ENCODE results near the gene SHKBP1. TPM values are rescaled to one million over a fixed set of nuclear protein-coding genes. Genes with fewer than 3 reads are reported as not detected.

SHKBP1 gene
- total and polyA plus RNA-seq, 10 of the 15 experiments (the other 5 are each of a cell fraction or from before 2014, with no cell fraction given), result 2.3 to 123 (median 67.0) TPM

DNA sequence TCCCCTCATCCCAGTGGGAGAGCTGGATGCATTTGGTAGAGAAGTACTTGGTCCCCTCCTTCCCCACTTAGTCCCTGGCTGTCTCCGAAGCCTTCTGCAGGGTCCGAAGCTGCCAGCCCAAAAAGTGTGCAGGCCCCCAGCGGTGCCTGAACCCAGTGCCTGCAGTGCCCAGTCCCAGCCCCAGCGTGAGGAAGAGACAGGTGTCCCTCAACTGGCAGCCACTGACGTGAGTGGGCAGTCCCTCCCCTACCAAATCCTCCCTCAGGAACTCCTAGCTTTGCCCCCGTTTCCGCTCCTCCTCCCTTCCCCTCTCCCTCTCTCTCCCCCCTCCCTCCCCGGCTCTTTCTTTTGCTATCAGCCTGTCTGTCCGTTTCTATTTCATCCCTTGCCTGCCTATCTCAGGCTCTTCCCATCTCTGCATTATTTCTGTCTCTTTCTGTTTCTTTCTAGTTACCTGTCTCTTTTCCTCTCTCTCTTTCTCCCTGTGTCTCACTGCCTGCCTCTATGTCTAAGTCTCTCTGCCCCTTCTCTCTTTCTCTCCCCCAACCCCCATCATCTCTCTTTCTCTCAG lies 22.7 kb downstream of the SHKBP1 start:
- no TSS peak for BruUV-seq (replicated peaks)
- SMC1A ChIA-PET (ENCODE audit: uncharacterized antibody, unreplicated experiment), result interaction anchor here (0.7 to 1.1 kb wide), 2 partner anchors 35 to 294 kb away, joined by 3 to 5 read pairs; no protein-coding TSS in a partner anchor
- POLR2A ChIA-PET, result no interaction called here
- 6% methylated on average over 5 of the region's 9 CpGs for WGBS (ENCODE audit: insufficient coverage, insufficient replicate concordance, low lambda C conversion rate, missing lambda C conversion rate)
- Histone ChIP-seq H3K4me2 (ENCODE audit: control insufficient read depth, insufficient read depth) (peak overlapping the region; percentile 13; the same call in 1 of the 2 replicates), H4K20me1 (ENCODE audit: control insufficient read depth, insufficient read depth) (no peaks in the 10 kb centered on the region), H3K36me3 (ENCODE audit: control insufficient read depth in 2 of 2, insufficient read depth in 2 of 2, low read length in 1 of 2) (no peaks in the 10 kb centered on the region), H3K4me1 (ENCODE audit: control insufficient read depth, insufficient read depth, low read length) (peaks cover 15% of the 10 kb centered on the region), H3K9ac (ENCODE audit: control insufficient read depth, insufficient read depth, low read length) (no peak overlapping the region), H3K27me3 (replicated peaks in 1 of 2; ENCODE audit: control insufficient read depth in 2 of 2, insufficient read depth in 2 of 2, low read length in 1 of 2) (peaks cover 11 to 14% of the 10 kb centered on the region in 2 experiments), H3K27ac (ENCODE audit: control insufficient read depth, insufficient read depth) (no peak overlapping the region), H3K4me3 (no peak overlapping the region), H3K9me3 (replicated peaks; ENCODE audit: control insufficient read depth, insufficient read depth, low read length) (no peaks in the 10 kb centered on the region), H2AFZ (ENCODE audit: control insufficient read depth, low read depth, low read length) (no peak overlapping the region), H3K79me2 (ENCODE audit: control insufficient read depth, insufficient read depth, low read length) (no peaks in the 10 kb centered on the region)
- DNase-seq (ENCODE audit: low read depth, low spot score) (no peak), ATAC-seq (no peak), FAIRE-seq (no peak)
- CTCF ChIA-PET, result interaction anchor here (0.6 to 4.7 kb wide), 12 partner anchors 20 to 301 kb away, joined by 3 to 24 read pairs (median 6); no protein-coding TSS in a partner anchor
- intact Hi-C loops (cut with micrococcal nuclease; ENCODE audit: unreplicated experiment), result loop anchor here (2.0 kb wide), 1 partner anchor 135 kb away; the partner anchor contains the start of gene BLVRB
- TF ChIP-seq ZNF622 (IDR thresholded peaks at IDR 0.05) (no peak), E2F8 (IDR thresholded peaks at IDR 0.05; ENCODE audit: low read depth, partially characterized antibody) (no peak), FOXM1 (IDR thresholded peaks at IDR 0.05; ENCODE audit: low read depth, low read length) (no peak), PML (IDR thresholded peaks at IDR 0.05; ENCODE audit: low read length) (no peak), LARP7 (IDR thresholded peaks at IDR 0.05) (no peak), STAT3 (IDR thresholded peaks at IDR 0.05; ENCODE audit: low read depth, low read length) (no peak), SMAD5 (IDR thresholded peaks at IDR 0.05; ENCODE audit: low read depth) (no peak), RELA (IDR thresholded peaks at IDR 0.05; ENCODE audit: borderline replicate concordance, partially characterized antibody) (no peak), BACH1 (IDR thresholded peaks at IDR 0.05; ENCODE audit: borderline replicate concordance) (no peak)
- TF ChIP-seq, protein P1, sequence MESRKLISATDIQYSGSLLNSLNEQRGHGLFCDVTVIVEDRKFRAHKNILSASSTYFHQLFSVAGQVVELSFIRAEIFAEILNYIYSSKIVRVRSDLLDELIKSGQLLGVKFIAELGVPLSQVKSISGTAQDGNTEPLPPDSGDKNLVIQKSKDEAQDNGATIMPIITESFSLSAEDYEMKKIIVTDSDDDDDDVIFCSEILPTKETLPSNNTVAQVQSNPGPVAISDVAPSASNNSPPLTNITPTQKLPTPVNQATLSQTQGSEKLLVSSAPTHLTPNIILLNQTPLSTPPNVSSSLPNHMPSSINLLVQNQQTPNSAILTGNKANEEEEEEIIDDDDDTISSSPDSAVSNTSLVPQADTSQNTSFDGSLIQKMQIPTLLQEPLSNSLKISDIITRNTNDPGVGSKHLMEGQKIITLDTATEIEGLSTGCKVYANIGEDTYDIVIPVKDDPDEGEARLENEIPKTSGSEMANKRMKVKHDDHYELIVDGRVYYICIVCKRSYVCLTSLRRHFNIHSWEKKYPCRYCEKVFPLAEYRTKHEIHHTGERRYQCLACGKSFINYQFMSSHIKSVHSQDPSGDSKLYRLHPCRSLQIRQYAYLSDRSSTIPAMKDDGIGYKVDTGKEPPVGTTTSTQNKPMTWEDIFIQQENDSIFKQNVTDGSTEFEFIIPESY (IDR thresholded peaks at IDR 0.05), result no peak
- TF ChIP-seq, protein P2, sequence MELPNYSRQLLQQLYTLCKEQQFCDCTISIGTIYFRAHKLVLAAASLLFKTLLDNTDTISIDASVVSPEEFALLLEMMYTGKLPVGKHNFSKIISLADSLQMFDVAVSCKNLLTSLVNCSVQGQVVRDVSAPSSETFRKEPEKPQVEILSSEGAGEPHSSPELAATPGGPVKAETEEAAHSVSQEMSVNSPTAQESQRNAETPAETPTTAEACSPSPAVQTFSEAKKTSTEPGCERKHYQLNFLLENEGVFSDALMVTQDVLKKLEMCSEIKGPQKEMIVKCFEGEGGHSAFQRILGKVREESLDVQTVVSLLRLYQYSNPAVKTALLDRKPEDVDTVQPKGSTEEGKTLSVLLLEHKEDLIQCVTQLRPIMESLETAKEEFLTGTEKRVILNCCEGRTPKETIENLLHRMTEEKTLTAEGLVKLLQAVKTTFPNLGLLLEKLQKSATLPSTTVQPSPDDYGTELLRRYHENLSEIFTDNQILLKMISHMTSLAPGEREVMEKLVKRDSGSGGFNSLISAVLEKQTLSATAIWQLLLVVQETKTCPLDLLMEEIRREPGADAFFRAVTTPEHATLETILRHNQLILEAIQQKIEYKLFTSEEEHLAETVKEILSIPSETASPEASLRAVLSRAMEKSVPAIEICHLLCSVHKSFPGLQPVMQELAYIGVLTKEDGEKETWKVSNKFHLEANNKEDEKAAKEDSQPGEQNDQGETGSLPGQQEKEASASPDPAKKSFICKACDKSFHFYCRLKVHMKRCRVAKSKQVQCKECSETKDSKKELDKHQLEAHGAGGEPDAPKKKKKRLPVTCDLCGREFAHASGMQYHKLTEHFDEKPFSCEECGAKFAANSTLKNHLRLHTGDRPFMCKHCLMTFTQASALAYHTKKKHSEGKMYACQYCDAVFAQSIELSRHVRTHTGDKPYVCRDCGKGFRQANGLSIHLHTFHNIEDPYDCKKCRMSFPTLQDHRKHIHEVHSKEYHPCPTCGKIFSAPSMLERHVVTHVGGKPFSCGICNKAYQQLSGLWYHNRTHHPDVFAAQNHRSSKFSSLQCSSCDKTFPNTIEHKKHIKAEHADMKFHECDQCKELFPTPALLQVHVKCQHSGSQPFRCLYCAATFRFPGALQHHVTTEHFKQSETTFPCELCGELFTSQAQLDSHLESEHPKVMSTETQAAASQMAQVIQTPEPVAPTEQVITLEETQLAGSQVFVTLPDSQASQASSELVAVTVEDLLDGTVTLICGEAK (IDR thresholded peaks at IDR 0.05; ENCODE audit: borderline replicate concordance), result no peak
- in situ Hi-C loops (cut with MboI), result no loop called here
- RAD21 ChIA-PET (ENCODE audit: unreplicated experiment), result interaction anchor here (0.7 to 1.5 kb wide), 3 partner anchors 50 to 135 kb away, joined by 3 to 7 read pairs (median 4); no protein-coding TSS in a partner anchor
